ENCODE results near the gene PRICKLE3.
"Not testable (repeated sequence)": the region's sequence is repeated elsewhere in the genome, so short reads cannot be mapped to it uniquely, and the experiment has no call there.

- TF ChIP-seq CTCF, POLR2A (IDR thresholded peaks at IDR 0.05): not testable (repeated sequence)
Observed at GRCh38 chrX:49173544-49173943, 12.6 kb downstream of the PRICKLE3 start.

All from adrenal gland (tissue), 5 donors.